Common myeloid progenitor, CD34-positive (primary cell): ENCODE data around the gene PLA2G2E.
A peak's percentile ranks its signal among the peaks of the same experiment; 100 is the strongest.
"Not testable (repeated sequence)": the region's sequence is repeated elsewhere in the genome, so short reads cannot be mapped to it uniquely, and the experiment has no call there.

Experiments
- CTCF ChIA-PET: fragments of 350-600 bp; sonication (Branson Sonifier 250); formaldehyde crosslinking; loops from one replicate; lab custom pipeline; 2021; ENCODE audit warnings: antibody characterized with exemption; lab: Charles Lee
- POLR2A ChIA-PET: fragments of 350-600 bp; sonication (Branson Sonifier 250); formaldehyde crosslinking; loops from one replicate; lab custom pipeline; 2021; ENCODE audit warnings: antibody characterized with exemption; lab: Charles Lee
- DNase-seq, 3 donors: peaks; one replicate each; pipeline versions ENCODE4 v3.0.0 to v3.0.0-alpha.2; 2013
- H3K27ac ChIP-seq, 2 experiments: 1 replicate in 1 of 2; 2 replicates in 1 of 2; pipeline ENCODE4 v1.7.0; 2013; ENCODE audit warnings: inconsistent platforms in 2 of 2, low read length in 2 of 2, mild to moderate bottlenecking in 2 of 2, low read depth in 1 of 2, moderate library complexity in 1 of 2; ENCODE audit not compliant: severe bottlenecking in 2 of 2, insufficient read depth in 1 of 2, poor library complexity in 1 of 2
- H3K27me3 ChIP-seq, 5 experiments: replicated peaks in 2 of 5; 1 replicate in 3 of 5; 2 replicates in 2 of 5; pipeline versions ENCODE4 v1.6.1 to v1.7.0; 2013; ENCODE audit warnings: low read length in 4 of 5, mild to moderate bottlenecking in 2 of 5, moderate library complexity in 2 of 5, inconsistent platforms in 1 of 5; ENCODE audit not compliant: insufficient read depth in 5 of 5, control insufficient read depth in 4 of 5
- H3K36me3 ChIP-seq, 4 experiments: 1 replicate in 2 of 4; 2 replicates in 2 of 4; pipeline versions ENCODE4 v1.6.1 to v1.7.0; 2013; ENCODE audit warnings: low read length in 3 of 4, control low read depth in 1 of 4, mild to moderate bottlenecking in 1 of 4; ENCODE audit not compliant: control insufficient read depth in 4 of 4, insufficient read depth in 4 of 4
- H3K4me1 ChIP-seq, 4 experiments: 1 replicate in 3 of 4; 2 replicates in 1 of 4; pipeline versions ENCODE4 v1.6.1 to v1.7.1; 2013; ENCODE audit warnings: low read length in 3 of 4, mild to moderate bottlenecking in 3 of 4, control low read depth in 1 of 4, inconsistent platforms in 1 of 4, moderate library complexity in 1 of 4; ENCODE audit not compliant: control insufficient read depth in 4 of 4, insufficient read depth in 4 of 4; ENCODE audit errors: control extremely low read depth in 1 of 4
- H3K4me3 ChIP-seq, 7 experiments: 1 replicate in 4 of 7; 2 replicates in 3 of 7; pipeline versions ENCODE4 v1.5.1 to v1.7.0; 2013; ENCODE audit warnings: mild to moderate bottlenecking in 7 of 7, low read length in 6 of 7, moderate library complexity in 6 of 7, inconsistent platforms in 2 of 7, low read depth in 2 of 7, control low read depth in 1 of 7; ENCODE audit not compliant: insufficient read depth in 4 of 7, control insufficient read depth in 1 of 7; ENCODE audit errors: extremely low read depth in 1 of 7
- H3K9me3 ChIP-seq, 5 experiments: 1 replicate in 4 of 5; 2 replicates in 1 of 5; pipeline versions ENCODE4 v1.6.1 to v1.7.1; 2013; ENCODE audit warnings: low read length in 4 of 5, mild to moderate bottlenecking in 2 of 5, inconsistent platforms in 1 of 5, low read depth in 1 of 5, moderate library complexity in 1 of 5; ENCODE audit not compliant: control insufficient read depth in 4 of 5, insufficient read depth in 2 of 5; ENCODE audit errors: control extremely low read depth in 1 of 5
- WGBS: methylation state at CpG from one replicate; pipeline ENCODE4 v1.1.5; 2013; ENCODE audit not compliant: insufficient coverage; 5-methylcytosine and 5-hydroxymethylcytosine counted together

PLA2G2E gene

DNA sequence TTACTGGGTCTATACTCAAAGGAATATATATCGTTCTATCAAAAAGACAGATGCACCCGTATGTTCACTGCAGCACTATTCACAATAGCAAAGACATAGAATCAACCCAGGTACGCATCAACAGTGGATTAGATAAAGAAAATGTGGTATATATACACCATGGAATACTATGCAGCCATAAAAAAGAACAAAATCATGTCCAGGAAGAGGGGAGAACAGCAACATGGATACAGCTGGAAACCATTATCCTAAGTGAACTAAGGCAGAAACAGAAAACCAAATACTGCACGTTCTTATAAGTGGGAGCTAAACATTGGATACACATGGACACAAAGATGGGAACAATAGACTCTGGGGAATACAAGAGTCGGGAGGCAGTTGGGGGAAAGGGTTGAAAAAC lies 42.6 kb downstream of the PLA2G2E start:
- H3K9me3 ChIP-seq, H3K4me3 ChIP-seq, POLR2A ChIA-PET, H3K27ac ChIP-seq, DNase-seq, H3K36me3 ChIP-seq: not testable (repeated sequence)
- peaks cover 0 to 11% (median 0%) of the 10 kb centered on the region in 5 experiments for H3K27me3 ChIP-seq
- WGBS: 100% methylated on average over 2 of the region's 5 CpGs
- H3K4me1 ChIP-seq: peaks cover 4 to 14% (median 8%) of the 10 kb centered on the region in 4 experiments
- CTCF ChIA-PET: interaction anchor here (0.8 kb wide), 1 partner anchor 172 kb away, joined by 3 read pairs; no protein-coding TSS in a partner anchor

DNA sequence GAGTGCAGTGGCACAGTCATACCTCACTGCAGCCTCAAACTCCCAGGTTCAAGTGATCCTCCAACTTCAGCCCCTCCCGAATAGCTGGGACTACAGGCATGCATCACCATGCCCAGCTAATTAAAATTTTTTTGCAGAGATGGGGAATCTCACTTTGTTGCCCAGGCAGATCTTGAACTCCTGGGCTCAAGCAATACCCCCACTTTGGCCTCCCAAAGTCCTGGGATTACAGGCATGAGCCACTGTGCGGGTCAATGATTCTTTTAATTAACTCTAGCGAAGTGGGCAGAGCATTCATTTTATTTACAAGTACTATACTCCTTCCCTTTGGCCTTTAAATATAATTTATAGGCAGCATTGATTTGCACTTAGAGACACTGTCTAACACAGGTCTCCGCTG lies 43.8 kb downstream of the PLA2G2E start:
- DNase-seq: no peak
- 88% methylated on average over 1 of the region's 4 CpGs for WGBS
- no peak overlapping the region for H3K4me3 ChIP-seq
- H3K27me3 ChIP-seq: peaks cover 0 to 12% (median 2%) of the 10 kb centered on the region in 5 experiments
- H3K27ac ChIP-seq: no peak overlapping the region
- ChIA-PET CTCF (no interaction called here), POLR2A (no interaction called here)
- peaks cover 0 to 3% (median 0%) of the 10 kb centered on the region in 4 experiments for H3K36me3 ChIP-seq
- no peaks in the 10 kb centered on the region for H3K9me3 ChIP-seq
- peaks cover 4 to 14% (median 8%) of the 10 kb centered on the region in 4 experiments for H3K4me1 ChIP-seq

DNA sequence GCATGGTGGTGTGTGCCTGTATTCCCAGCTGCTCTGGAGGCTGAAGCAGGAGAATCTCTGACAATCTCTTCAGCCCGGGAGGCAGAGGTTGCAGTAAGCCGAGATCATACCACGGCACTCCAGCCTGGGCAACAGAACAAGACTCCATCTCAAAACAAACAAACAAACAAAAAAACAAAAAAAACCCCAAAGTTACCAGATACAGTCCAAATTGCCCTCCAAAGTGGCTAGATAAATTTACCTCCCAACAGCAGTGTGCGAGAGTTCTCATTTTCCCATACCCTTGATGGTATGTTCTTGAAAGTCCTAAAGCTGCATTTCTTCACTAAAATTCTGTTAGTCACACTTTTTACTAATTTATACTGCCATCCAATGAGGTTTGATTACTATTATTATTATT lies 44.2 kb downstream of the PLA2G2E start:
- Histone ChIP-seq H3K9me3 (no peaks in the 10 kb centered on the region), H3K4me3 (no peak overlapping the region), H3K27me3 (peaks cover 0 to 14% (median 2%) of the 10 kb centered on the region in 5 experiments), H3K4me1 (peaks cover 4 to 14% (median 8%) of the 10 kb centered on the region in 4 experiments), H3K36me3 (no peaks in the 10 kb centered on the region), H3K27ac (no peak overlapping the region)
- CTCF ChIA-PET: no interaction called here
- no peak for DNase-seq
- 94% methylated on average over 2 of the region's 4 CpGs for WGBS
- POLR2A ChIA-PET: no interaction called here

DNA sequence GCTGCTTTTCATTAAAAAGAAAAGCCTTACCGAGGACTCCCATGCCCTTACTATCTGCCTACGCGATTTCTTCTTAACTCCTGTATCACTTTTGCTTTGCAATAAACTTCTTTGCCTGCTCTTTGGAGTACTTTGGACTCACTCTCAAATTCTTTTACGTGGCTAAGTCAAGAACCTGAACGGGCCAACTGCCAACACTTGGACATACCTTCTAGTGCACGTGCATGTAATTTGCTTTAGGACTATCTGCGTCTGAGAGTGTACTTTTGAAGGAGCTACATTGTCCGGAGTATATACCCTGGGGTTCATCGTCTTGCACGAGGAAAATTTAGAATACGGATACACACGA lies 44.8 kb downstream of the PLA2G2E start:
- 95% methylated on average over 12 of the region's 12 CpGs for WGBS
- Histone ChIP-seq H3K27me3 (peaks cover 0 to 15% (median 2%) of the 10 kb centered on the region in 5 experiments), H3K4me1 (peaks cover 4 to 10% (median 8%) of the 10 kb centered on the region in 4 experiments), H3K27ac (no peak overlapping the region), H3K9me3 (no peaks in the 10 kb centered on the region), H3K36me3 (no peaks in the 10 kb centered on the region), H3K4me3 (no peak overlapping the region)
- DNase-seq: no peak
- ChIA-PET POLR2A (no interaction called here), CTCF (interaction anchor here (0.8 kb wide), 1 partner anchor 12 kb away, joined by 3 read pairs; no protein-coding TSS in a partner anchor)

DNA sequence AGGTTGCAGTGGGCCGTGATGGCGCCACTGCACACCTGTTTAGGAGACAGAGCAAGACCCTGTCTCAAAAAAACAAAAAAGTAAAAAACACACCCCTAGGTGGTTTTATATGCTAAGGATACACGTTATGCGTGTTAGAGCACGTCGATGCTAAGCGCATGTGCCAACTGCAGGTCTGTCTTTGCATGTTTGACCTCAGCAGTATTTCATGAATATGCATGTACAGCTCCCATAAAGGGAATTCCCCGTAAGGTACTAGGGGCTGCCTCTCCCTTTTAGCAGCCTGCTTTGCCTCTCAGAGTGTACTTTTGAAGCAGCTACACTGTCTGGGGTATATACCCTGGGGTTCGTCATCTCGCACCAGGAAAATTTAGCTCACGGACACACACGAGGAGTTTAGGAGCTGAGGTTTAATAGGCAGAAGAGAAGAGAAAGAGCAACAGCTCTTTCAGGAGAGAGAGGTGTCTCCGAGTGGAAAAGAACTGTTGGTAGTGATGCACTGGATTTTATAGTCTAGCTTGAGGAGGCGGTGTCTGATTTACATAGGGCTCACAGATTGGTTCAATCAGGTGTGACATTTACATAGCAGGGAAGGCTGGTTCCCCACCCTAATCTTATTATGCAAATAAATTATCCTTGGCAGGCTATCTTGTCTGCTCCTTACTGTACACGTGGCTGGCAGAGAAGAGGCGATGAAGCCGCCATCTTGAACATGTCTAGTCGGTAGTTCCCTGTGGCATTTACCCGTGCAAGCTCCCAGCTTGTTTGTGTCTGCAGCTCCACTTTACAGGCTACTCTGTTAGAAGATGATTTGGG lies 45.4 kb downstream of the PLA2G2E start:
- POLR2A ChIA-PET: no interaction called here
- H3K4me1 ChIP-seq: peaks cover under 1 to 5% (median 2%) of the 10 kb centered on the region in 4 experiments
- CTCF ChIA-PET: interaction anchor here (0.8 to 1.5 kb wide), 2 partner anchors 11 to 26 kb away, joined by 3 read pairs; no protein-coding TSS in a partner anchor
- no peak overlapping the region for H3K27ac ChIP-seq
- no peak overlapping the region for H3K4me3 ChIP-seq
- no peaks in the 10 kb centered on the region for H3K36me3 ChIP-seq
- peaks cover 0 to 21% (median 5%) of the 10 kb centered on the region in 5 experiments for H3K27me3 ChIP-seq
- H3K9me3 ChIP-seq: no peaks in the 10 kb centered on the region
- DNase-seq: no peak
- 92% methylated on average over 16 of the region's 19 CpGs for WGBS

DNA sequence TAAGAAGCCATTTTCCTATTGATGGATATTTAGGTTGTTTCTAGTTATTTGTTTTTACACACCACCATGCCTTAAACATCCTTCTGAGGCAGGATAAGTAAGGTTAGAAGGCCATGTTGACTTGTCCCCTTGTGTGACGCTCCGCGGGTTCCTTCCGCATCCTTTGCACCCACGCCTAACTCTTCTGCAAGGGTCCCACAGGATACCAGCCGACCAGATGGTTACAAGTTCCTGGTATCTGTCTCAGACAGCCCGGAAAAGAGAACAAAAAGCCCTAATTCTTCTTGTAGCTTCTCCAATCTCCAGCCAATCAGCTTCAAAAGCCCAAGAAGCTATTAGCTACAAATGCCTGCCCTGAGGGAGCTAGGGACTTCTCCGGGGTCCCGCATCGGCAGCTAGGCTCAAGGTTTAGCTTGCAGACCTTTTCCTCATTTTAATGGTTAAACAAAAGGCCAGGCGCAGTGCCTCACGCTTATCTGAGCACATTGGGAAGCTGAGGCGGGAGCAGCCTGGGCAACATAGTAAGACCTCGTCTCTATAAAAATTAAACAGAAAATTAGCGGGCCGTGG lies 46.2 kb downstream of the PLA2G2E start:
- no peak overlapping the region for H3K27ac ChIP-seq
- no peaks in the 10 kb centered on the region for H3K9me3 ChIP-seq
- ChIA-PET POLR2A (no interaction called here), CTCF (interaction anchor here (0.7 to 1.5 kb wide), 4 partner anchors 13 to 750 kb away, joined by 3 read pairs; no protein-coding TSS in a partner anchor)
- H3K36me3 ChIP-seq: no peaks in the 10 kb centered on the region
- DNase-seq: no peak
- peaks cover 0 to 3% (median 0%) of the 10 kb centered on the region in 4 experiments for H3K4me1 ChIP-seq
- 85% methylated on average over 14 of the region's 16 CpGs for WGBS
- peaks cover 0 to 21% (median 5%) of the 10 kb centered on the region in 5 experiments for H3K27me3 ChIP-seq
- H3K4me3 ChIP-seq: no peak overlapping the region

DNA sequence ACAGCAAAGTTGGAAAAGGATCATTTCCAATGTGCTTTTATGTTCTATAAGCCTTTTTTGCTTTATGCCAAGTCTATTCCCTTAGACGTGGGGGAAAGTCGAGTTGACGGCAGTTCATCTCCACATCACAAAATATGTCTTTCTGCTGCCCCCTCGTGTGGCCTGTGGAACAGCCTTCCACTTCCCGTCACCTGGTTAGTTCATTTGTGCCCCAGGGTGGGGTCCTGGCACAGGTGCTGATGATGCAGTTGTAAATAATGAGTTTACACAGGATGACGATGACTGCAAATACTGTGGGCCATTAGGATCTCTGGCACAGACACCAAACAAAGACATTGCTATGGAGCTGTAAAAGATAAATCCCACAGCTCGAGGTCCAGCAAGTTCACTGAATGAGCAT lies 51.2 kb downstream of the PLA2G2E start:
- H3K4me3 ChIP-seq: no peak overlapping the region
- DNase-seq: peak in 1 of 3 donors; percentile 20
- CTCF ChIA-PET: interaction anchor here (0.9 to 1.8 kb wide), 3 partner anchors 10 to 305 kb away, joined by 3 to 5 read pairs (median 3); partner anchors contain the start of gene OTUD3
- no peaks in the 10 kb centered on the region for H3K4me1 ChIP-seq
- H3K9me3 ChIP-seq: no peaks in the 10 kb centered on the region
- H3K27ac ChIP-seq: no peak overlapping the region
- H3K27me3 ChIP-seq: peaks cover 0 to 17% (median 9%) of the 10 kb centered on the region in 5 experiments
- H3K36me3 ChIP-seq: no peaks in the 10 kb centered on the region
- WGBS: 88% methylated on average over 4 of the region's 7 CpGs
- POLR2A ChIA-PET: no interaction called here
